ENCODE measurements around the gene GATB. TPM values are rescaled to one million over a fixed set of nuclear protein-coding genes. Genes with fewer than 3 reads are reported as not detected.

The GATB gene, protein sequence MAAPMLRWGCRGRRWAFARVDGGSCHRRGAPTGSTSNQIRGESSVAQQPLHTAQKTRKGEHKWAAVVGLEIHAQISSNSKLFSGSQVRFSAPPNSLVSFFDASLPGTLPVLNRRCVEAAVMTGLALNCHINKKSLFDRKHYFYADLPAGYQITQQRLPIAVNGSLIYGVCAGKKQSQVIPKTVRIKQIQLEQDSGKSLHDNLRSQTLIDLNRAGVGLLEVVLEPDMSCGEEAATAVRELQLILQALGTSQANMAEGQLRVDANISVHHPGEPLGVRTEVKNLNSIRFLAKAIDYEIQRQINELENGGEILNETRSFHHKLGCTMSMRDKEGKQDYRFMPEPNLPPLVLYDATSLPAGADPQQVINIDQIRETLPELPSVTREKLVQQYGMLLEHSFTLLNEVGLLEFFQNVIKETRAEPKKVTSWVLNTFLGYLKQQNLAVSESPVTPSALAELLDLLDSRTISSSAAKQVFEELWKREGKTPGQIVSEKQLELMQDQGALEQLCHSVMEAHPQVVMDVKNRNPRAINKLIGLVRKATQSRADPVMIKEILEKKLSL
- total RNA-seq (2022), result 20.6 and 29.6 TPM in 2 replicates
- percentile 62 among the genes with signal in this experiment for Bru-seq, nascent RNA
- percentile 57 among the genes with signal in this experiment for BruChase-seq, experiment 1, labeled RNA remaining after a 2-hour chase
- BruChase-seq, experiment 2, labeled RNA remaining after a 6-hour chase, result percentile 57 among the genes with signal in this experiment
- long read RNA-seq, transcript GATB-201 (13 exons, 2,385 nt), result major isoform, 41 of 50 reads
- long read RNA-seq, partial matches to known transcripts, result 1 of 50 reads
- long read RNA-seq, other reads (novel, unspliced or antisense), result 5 of 50 reads

DNA sequence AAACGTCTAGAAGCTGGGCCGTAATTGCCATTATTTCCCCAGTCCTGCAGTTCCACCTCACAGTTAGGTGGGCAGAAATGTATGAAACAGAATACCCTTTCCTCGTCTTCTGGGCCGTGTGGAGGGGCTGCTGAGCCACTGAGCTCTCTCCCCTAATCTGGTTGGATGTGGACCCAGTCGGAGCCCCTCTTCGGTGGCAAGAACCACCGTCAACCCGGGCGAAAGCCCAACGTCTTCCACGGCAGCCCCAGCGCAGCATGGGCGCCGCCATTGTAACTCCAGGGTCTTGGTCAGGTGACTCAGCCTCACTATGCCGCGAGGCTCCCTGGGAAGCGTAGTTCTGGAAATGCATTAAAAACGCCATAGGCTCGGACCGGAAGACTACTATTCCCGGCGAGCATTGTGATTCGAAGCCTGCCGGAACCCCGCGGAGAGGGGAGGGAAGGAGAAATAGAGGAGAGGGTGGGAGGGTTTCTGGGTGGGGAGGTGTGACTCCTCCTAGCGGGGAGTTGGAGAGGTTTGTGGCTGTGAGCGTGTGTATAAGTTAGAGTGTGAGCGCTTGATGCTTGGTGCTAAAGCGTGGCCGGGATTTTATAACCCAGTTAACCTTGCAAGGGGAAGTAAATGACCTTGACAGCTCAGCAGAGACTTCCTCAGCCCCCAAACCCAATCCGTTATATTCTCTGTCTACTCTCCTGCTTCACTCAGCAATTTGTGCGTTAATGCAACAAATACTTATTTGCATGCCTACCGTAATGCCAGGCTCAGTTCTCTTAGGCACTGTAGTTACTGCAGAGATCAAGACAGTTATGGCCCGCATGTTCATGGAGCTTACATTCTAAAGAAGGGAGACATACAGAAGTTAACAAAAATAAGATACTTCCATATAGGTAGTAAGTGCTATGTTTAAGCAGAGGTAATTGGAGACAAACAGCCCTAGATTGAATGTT is at the start of gene GATB:
GATB (minus strand) TSS at position 296 of the 950 bp plus-strand sequence; CDS start at position 271, 25 bp downstream.
- peak; percentile 93 to 96 for DNase-seq
- H3K27me3 ChIP-seq (replicated peaks; ENCODE audit: control insufficient read depth, insufficient read depth, low read length), result no peaks in the 10 kb centered on the region
- peaks cover 5% of the 10 kb centered on the region; the same call in 1 of the 2 replicates for H3K4me1 ChIP-seq
- H3K4me3 ChIP-seq (ENCODE audit: low read depth, low read length), result peak within 1 kb of the TSS; percentile 94
- Mint-ChIP-seq H3K27ac (ENCODE audit: unreplicated experiment) (peak within 1 kb of the TSS; percentile 100), H3K36me3 (ENCODE audit: insufficient read depth, unreplicated experiment) (peaks cover 10% of the 10 kb centered on the region), H3K4me3 (ENCODE audit: unreplicated experiment) (peak within 1 kb of the TSS; percentile 98), H3K27me3 (ENCODE audit: insufficient read depth, unreplicated experiment) (peaks cover 8% of the 10 kb centered on the region), H3K9me3 (ENCODE audit: unreplicated experiment) (no peaks in the 10 kb centered on the region), H3K4me1 (ENCODE audit: low read depth, unreplicated experiment) (peaks cover 9% of the 10 kb centered on the region)
- H3K36me3 ChIP-seq (ENCODE audit: control insufficient read depth, insufficient read depth, low read length), result no peaks in the 10 kb centered on the region; the same call in 1 of the 2 replicates
- TF ChIP-seq, protein P1, sequence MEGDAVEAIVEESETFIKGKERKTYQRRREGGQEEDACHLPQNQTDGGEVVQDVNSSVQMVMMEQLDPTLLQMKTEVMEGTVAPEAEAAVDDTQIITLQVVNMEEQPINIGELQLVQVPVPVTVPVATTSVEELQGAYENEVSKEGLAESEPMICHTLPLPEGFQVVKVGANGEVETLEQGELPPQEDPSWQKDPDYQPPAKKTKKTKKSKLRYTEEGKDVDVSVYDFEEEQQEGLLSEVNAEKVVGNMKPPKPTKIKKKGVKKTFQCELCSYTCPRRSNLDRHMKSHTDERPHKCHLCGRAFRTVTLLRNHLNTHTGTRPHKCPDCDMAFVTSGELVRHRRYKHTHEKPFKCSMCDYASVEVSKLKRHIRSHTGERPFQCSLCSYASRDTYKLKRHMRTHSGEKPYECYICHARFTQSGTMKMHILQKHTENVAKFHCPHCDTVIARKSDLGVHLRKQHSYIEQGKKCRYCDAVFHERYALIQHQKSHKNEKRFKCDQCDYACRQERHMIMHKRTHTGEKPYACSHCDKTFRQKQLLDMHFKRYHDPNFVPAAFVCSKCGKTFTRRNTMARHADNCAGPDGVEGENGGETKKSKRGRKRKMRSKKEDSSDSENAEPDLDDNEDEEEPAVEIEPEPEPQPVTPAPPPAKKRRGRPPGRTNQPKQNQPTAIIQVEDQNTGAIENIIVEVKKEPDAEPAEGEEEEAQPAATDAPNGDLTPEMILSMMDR (IDR thresholded peaks at IDR 0.05; ENCODE audit: insufficient read depth in 1 of 2, low read depth in 1 of 2, low read length in 1 of 2, severe bottlenecking in 1 of 2, unreplicated experiment in 1 of 2), result peak; percentile 64 to 70
- POLR2A ChIA-PET, result no interaction called here
- no TSS peak for BruUV-seq (replicated peaks)
- intact Hi-C loops (cut with micrococcal nuclease; ENCODE audit: unreplicated experiment), result loop anchor here (1.0 to 10.0 kb wide), 2 partner anchors 196 to 584 kb away; no protein-coding TSS in a partner anchor
- H3K9me3 ChIP-seq, result no peaks in the 10 kb centered on the region
- CTCF ChIA-PET, result interaction anchor here (0.5 to 0.6 kb wide), 2 partner anchors 242 to 823 kb away, joined by 3 read pairs; no protein-coding TSS in a partner anchor

DNA sequence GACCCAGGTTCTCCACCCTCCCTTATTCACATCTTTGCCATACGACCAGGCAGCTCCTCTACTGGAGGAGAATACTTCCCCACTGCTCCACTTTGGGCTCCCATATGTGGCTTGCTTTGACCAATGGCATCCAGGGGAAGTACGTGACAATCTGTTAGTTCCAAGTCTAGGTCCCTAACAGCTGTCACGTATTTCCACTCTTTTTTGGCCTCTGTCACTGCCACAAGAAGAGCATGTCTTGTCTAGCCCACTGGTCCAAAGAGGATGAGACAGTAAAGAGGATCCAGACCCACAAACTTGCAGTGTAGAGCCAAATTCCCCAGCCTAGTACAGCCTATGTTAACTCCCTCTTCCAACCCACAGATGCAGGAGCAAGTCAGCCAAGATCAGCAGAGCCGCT is 49.7 kb upstream of the GATB start:
- Mint-ChIP-seq H3K4me3 (ENCODE audit: unreplicated experiment) (no peak overlapping the region), H3K36me3 (ENCODE audit: insufficient read depth, unreplicated experiment) (peaks cover 2% of the 10 kb centered on the region)
- CTCF ChIA-PET, result no interaction called here

More for the DNA sequence above, 49.7 kb upstream of the GATB start:
- H3K9me3 Mint-ChIP-seq (ENCODE audit: unreplicated experiment), result no peaks in the 10 kb centered on the region
- no peak overlapping the region for H3K27ac Mint-ChIP-seq (ENCODE audit: unreplicated experiment)
- POLR2A ChIA-PET, result no interaction called here
- no TSS peak for BruUV-seq (replicated peaks)
- TF ChIP-seq, protein P1 (IDR thresholded peaks at IDR 0.05; ENCODE audit: insufficient read depth in 1 of 2, low read depth in 1 of 2, low read length in 1 of 2, severe bottlenecking in 1 of 2, unreplicated experiment in 1 of 2), result no peak
- Histone ChIP-seq H3K9me3 (0 out of 2 replicates have a peak, but pooled peaks cover 4% of the 10 kb centered on the region), H3K27me3 (replicated peaks; ENCODE audit: control insufficient read depth, insufficient read depth, low read length) (no peaks in the 10 kb centered on the region), H3K36me3 (ENCODE audit: control insufficient read depth, insufficient read depth, low read length) (no peaks in the 10 kb centered on the region), H3K4me3 (ENCODE audit: low read depth, low read length) (no peak overlapping the region), H3K4me1 (peaks cover 10% of the 10 kb centered on the region)
- intact Hi-C loops (cut with micrococcal nuclease; ENCODE audit: unreplicated experiment), result no loop called here
- no peaks in the 10 kb centered on the region for H3K4me1 Mint-ChIP-seq (ENCODE audit: low read depth, unreplicated experiment)
- H3K27me3 Mint-ChIP-seq (ENCODE audit: insufficient read depth, unreplicated experiment), result no peaks in the 10 kb centered on the region
- DNase-seq, result no peak
